Subcutaneous adipose tissue (tissue), 4 donors: ENCODE measurements around the gene ANGPTL5. TPM values are rescaled to one million over a fixed set of nuclear protein-coding genes. Genes with fewer than 3 reads are reported as not detected.

Experiments
- CTCF ChIP-seq: fragments of 450-650 bp; IDR thresholded peaks from one replicate; pipeline ENCODE4 v1.5.1; 2016; ENCODE audit warnings: low read depth, mild to moderate bottlenecking, control low read depth, antibody characterized with exemption, moderate library complexity
- total RNA-seq, 4 donors: library from RNA; depleted of rRNA; stranded (reverse); fragments of >200 nt; gene quantifications; one replicate each; pipeline ENCODE4 v1.1.0, GENCODE V29; 2016

Gene ANGPTL5
- total RNA-seq, 4 donors from 2014 or later: 1.5 to 9.2 (median 4.2) TPM

GRCh38 chr11:101914738-101915426 is 1.4 kb downstream of the ANGPTL5 start, which contains the start of gene CEP126:
TSS of gene CEP126 (plus strand) at chr11:101915010. CDS start at chr11:101915285, 275 bp downstream.
- TF ChIP-seq CTCF: no peak

GRCh38 chr11:101914341-101914737 is 2.0 kb downstream of the ANGPTL5 start:
- TF ChIP-seq CTCF: no peak

GRCh38 chr11:101913656-101914055 is 2.7 kb downstream of the ANGPTL5 start:
- TF ChIP-seq CTCF: no peak

- no peak for TF ChIP-seq CTCF
These were observed 3.5 kb downstream of the ANGPTL5 start for GRCh38 chr11:101912823-101913284.

GRCh38 chr11:101909087-101909486 is 7.2 kb downstream of the ANGPTL5 start:
- TF ChIP-seq CTCF: no peak

- no peak for TF ChIP-seq CTCF
These were observed 8.5 kb downstream of the ANGPTL5 start for GRCh38 chr11:101907815-101908214.

- no peak for TF ChIP-seq CTCF
These were observed 21.8 kb downstream of the ANGPTL5 start for GRCh38 chr11:101894505-101894904.
